GM13976 (cell line): Measurements from ENCODE around the gene CC2D1A.
A peak's percentile ranks its signal among the peaks of the same experiment; 100 is the strongest.

Experiments
- DNase-seq: peaks from one replicate; pipeline ENCODE4 v3.0.0; 2012; ENCODE audit warnings: low spot score
- in situ Hi-C: fragments of 300-500 bp; cut with MboI; formaldehyde crosslinking; loops from one replicate; pipeline ENCODE4 v1.12.0; 2022; ENCODE audit warnings: low sequenced_read_pairs, mixed read lengths, inconsistent platforms; ENCODE audit not compliant: unreplicated experiment
- TF ChIP-seq, protein P1 (sequence below): IDR thresholded peaks from 2 replicates; pipeline ENCODE4 v1.5.1; 2012; ENCODE audit warnings: borderline replicate concordance, mild to moderate bottlenecking; ENCODE audit not compliant: insufficient read depth; ENCODE audit errors: extremely low read depth, missing control alignments, control extremely low read depth

Gene CC2D1A

DNA sequence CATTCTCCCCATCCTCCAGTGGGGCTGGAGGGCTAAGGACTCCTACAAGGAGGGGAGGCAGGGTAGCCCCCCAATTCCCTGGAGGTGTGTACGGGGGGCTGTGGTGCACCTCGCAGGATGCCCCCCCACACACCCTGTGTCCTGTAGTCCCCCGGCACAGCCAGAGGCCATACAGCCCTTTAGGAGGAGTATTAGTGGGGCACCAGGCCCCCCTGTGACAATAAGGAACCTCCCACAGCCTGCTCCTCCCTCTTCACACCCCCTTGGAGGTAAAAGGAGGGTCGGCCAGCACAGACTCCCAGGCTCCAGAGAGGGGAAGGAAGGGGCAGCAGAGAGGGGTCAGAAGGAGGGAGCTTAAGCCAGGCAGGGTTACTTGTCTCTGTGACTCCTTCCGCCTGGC, 29.2 kb upstream of the CC2D1A start, which contains the start of gene NANOS3:
NANOS3 (plus strand) TSS at position 301 of the 400 bp plus-strand sequence. CDS start 115 bp downstream, outside the sequence.
- no peak for DNase-seq
- in situ Hi-C loops: no loop called here
- TF ChIP-seq, protein P1, sequence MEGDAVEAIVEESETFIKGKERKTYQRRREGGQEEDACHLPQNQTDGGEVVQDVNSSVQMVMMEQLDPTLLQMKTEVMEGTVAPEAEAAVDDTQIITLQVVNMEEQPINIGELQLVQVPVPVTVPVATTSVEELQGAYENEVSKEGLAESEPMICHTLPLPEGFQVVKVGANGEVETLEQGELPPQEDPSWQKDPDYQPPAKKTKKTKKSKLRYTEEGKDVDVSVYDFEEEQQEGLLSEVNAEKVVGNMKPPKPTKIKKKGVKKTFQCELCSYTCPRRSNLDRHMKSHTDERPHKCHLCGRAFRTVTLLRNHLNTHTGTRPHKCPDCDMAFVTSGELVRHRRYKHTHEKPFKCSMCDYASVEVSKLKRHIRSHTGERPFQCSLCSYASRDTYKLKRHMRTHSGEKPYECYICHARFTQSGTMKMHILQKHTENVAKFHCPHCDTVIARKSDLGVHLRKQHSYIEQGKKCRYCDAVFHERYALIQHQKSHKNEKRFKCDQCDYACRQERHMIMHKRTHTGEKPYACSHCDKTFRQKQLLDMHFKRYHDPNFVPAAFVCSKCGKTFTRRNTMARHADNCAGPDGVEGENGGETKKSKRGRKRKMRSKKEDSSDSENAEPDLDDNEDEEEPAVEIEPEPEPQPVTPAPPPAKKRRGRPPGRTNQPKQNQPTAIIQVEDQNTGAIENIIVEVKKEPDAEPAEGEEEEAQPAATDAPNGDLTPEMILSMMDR: no peak

DNA sequence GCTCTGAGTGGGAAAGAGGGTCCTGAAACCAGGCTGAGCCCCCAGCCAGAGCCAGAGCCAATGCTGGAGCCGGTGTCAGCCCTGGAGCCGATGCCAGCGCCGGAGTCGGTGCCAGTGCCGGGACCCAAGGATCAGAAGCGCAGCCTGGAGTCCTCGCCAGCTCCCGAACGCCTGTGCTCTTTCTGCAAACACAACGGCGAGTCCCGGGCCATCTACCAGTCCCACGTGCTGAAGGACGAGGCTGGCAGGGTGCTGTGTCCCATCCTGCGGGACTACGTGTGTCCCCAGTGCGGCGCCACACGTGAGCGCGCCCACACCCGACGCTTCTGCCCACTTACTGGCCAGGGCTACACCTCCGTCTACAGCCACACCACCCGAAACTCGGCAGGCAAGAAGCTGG, 28.7 kb upstream of the CC2D1A start:
- TF ChIP-seq, protein P1: no peak
- DNase-seq: no peak
- in situ Hi-C loops: no loop called here

DNA sequence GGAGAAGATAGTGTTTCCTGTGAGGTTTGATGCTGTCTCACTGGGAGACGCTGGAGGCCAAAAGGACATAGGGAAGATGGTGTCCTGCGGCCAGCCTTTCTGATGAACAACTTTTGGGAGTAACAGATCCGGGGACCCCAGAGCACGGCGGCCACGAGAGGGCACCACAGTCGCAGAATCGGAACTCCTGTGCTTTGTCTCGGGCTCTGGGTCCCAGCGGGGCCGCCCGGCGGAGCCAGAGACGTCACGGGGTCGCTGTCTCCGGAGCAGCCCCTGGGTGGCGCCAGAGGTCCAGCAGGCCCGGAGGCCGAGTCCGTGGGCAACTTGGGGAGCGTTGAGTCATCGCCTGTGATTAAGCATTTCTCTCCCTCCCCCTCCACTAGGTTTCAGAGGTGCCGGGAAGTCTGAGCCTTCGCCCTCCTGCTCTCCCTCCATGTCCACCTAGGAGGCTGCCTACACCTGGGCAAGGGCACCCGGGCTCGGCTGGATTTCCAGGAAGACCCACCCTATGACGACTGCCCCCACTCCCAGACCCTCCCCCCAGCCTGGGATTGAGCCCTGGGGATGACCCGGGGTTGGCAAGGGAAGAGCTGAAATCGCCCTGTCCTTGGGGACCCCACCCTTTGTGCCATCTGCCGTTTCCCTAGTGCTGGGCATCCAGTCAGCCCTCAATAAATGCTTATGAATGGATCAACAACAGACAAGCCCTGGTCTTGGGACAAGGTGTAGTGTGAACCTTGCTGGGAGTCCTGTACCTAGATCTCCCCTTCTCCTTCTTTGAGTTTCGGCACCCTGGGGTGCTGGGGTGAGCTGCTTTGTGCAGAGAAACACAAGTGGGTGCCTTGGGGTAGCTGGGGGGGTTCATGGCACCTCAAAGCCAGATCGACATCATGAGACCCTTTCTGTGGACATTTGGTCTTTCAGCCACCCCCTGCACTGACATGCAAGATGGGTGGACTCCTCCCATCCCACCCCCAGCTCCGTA, 25.6 kb upstream of the CC2D1A start:
- TF ChIP-seq, protein P1: peak; percentile 89
- in situ Hi-C loops: loop anchor here (5.0 kb wide), 1 partner anchor 192 kb away; the partner anchor contains the start of gene MISP3
- peak; percentile 98 for DNase-seq

DNA sequence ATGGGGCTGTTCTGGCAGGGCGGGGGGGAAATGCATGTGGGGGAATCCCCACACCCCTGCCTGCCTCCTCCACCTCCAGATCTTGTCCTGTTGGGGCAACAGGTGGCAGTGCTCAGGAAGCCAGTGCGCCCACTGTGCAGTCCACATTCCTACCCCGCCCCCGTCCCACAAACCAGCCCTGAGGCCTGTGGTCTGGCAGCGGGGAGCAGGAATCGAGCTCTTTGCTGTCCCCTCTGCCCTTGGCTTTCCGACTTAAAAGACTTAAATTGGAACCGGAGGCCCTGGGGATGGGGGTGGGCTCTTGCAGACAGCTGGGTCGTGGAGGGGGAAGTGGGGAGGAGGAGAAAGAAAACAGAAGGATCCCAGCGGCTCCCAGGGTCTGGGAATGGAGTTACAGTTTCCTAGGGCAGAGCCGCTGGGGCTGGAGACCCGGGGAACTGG, 24.7 kb upstream of the CC2D1A start:
- in situ Hi-C loops: loop anchor here (5.0 kb wide), 1 partner anchor 191 kb away; the partner anchor contains the start of gene MISP3
- DNase-seq: peak; percentile 37
- TF ChIP-seq, protein P1: no peak

DNA sequence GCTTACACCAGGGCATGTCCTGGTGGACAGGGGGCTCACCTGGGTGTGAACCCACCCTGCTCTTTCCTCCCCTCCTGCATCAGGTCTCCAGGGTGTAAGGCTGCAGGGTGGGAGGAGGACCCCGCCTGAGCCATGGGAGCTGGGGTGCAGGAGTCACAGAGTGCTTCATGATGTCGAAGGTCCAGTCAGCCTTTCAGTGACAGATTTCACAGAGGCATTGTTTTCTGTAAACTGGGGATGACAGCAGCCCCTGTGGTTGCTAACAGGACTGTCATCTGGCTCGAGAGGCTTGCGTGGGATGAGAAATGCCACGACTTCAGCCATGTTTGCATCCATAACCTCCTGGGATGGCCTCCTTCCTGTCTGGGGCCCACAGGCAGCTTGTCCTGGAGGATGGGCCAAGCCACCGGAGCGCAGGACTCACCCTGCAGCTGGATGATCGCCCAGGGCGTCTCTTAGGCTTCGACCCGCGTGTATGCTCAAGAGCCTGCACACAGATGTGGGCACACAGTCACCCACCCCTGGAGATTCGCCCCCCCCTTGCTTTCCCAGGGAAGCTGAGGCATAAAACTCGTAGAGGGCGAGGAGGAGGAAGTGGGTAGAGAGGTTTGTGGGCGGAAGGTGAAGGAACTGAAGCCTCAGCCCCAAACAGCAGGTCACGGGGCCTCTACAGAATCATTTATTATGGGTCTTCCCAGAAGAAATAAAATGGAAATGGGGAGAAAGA, 24.1 kb upstream of the CC2D1A start:
- in situ Hi-C loops: loop anchor here (5.0 kb wide), 1 partner anchor 190 kb away; the partner anchor contains the start of gene MISP3
- TF ChIP-seq, protein P1: no peak
- peak; percentile 50 for DNase-seq

DNA sequence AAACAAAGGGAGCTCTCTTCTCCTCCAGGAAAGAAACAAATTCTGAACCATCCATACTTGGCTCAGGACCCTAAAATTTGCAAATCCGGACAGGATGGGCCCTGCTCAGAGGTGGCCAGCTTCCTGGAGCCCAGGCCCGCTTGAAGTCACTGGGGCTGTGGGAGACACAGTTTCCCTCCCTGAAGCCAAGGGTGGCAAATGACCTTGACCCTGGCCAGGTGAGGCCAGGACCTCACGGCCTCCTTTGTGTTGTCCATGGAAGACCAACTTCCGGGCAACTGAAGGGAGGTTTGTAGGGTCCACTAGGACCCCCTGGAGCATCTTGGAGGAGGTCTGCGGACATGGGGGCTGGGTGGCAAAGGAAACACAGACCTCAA, 23.6 kb upstream of the CC2D1A start:
- TF ChIP-seq, protein P1: no peak
- in situ Hi-C loops: loop anchor here (5.0 kb wide), 1 partner anchor 190 kb away; the partner anchor contains the start of gene MISP3
- DNase-seq: peak; percentile 32
